BE2C (cell line): Measurements from ENCODE around the gene SPAG16.

Experiments used
- DNase-seq: peaks from one replicate; pipeline ENCODE4 v3.0.0-alpha.2; 2020
- H3K27me3 ChIP-seq: fragments of 250-450 bp; sonication (Bioruptor Pico); 2 replicates; pipeline ENCODE4 v1.5.1; 2020; ENCODE audit warnings: mild to moderate bottlenecking
- H3K36me3 ChIP-seq: fragments of 250-450 bp; sonication (Bioruptor Pico); 2 replicates; pipeline ENCODE4 v1.5.1; 2020; ENCODE audit warnings: mild to moderate bottlenecking
- H3K4me1 ChIP-seq: fragments of 250-450 bp; sonication (Bioruptor Pico); 2 replicates; pipeline ENCODE4 v1.5.1; 2020
- H3K4me3 ChIP-seq: 2 replicates; pipeline ENCODE4 v1.5.1; 2011; ENCODE audit warnings: low read depth, low read length
- H3K9me3 ChIP-seq: fragments of 250-450 bp; sonication (Bioruptor Pico); 2 replicates; pipeline ENCODE4 v1.5.1; 2020
- CTCF ChIP-seq: IDR thresholded peaks from 2 replicates; pipeline ENCODE4 v1.5.1; 2012; ENCODE audit warnings: mild to moderate bottlenecking, low read depth, low read length

The SPAG16 gene

GRCh38 chr2:213545964-213546475 is 261.8 kb downstream of the SPAG16 start:
- Histone ChIP-seq H3K4me1 (no peaks in the 10 kb centered on the region), H3K27me3 (no peaks in the 10 kb centered on the region), H3K9me3 (no peaks in the 10 kb centered on the region), H3K4me3 (no peak overlapping the region), H3K36me3 (no peaks in the 10 kb centered on the region)
- no peak for TF ChIP-seq CTCF
- DNase-seq = no peak

GRCh38 chr2:213551526-213551925 is 267.3 kb downstream of the SPAG16 start:
- Histone ChIP-seq H3K9me3 (no peaks in the 10 kb centered on the region), H3K4me3 (no peak overlapping the region), H3K27me3 (no peaks in the 10 kb centered on the region), H3K36me3 (no peaks in the 10 kb centered on the region), H3K4me1 (no peaks in the 10 kb centered on the region)
- DNase-seq = no peak
- no peak for TF ChIP-seq CTCF

GRCh38 chr2:213559053-213559452 is 274.8 kb downstream of the SPAG16 start:
- no peaks in the 10 kb centered on the region for H3K4me1 ChIP-seq
- H3K9me3 ChIP-seq = no peaks in the 10 kb centered on the region
- no peaks in the 10 kb centered on the region for H3K27me3 ChIP-seq
- no peak for DNase-seq
- no peak overlapping the region for H3K4me3 ChIP-seq
- no peaks in the 10 kb centered on the region for H3K36me3 ChIP-seq
- no peak for TF ChIP-seq CTCF

DNA sequence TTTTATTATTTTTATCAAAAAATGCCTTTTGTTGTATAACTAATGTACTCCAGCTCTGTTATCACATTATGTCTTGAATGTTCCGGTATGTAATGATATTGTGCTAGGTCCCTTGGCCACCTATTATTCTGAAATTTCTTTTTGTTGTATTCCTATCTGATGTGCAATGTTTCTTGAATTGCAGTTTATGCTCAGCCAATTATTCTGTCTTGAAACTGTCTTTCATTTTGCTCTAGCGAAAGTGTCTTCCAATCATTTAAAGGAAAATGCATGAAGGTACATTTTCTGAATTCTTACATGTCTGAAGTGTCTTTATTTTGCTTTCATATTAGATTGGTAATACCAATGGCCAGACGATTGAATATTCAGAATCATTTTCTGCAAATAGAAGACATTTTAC is 277.5 kb downstream of the SPAG16 start:
- Histone ChIP-seq H3K36me3 (no peaks in the 10 kb centered on the region), H3K4me1 (no peaks in the 10 kb centered on the region), H3K4me3 (no peak overlapping the region), H3K9me3 (no peaks in the 10 kb centered on the region), H3K27me3 (no peaks in the 10 kb centered on the region)
- no peak for TF ChIP-seq CTCF
- DNase-seq = no peak

GRCh38 chr2:213562539-213563180 is 278.4 kb downstream of the SPAG16 start:
- TF ChIP-seq CTCF = no peak
- no peaks in the 10 kb centered on the region for H3K27me3 ChIP-seq
- H3K4me3 ChIP-seq = no peak overlapping the region
- no peak for DNase-seq
- no peaks in the 10 kb centered on the region for H3K9me3 ChIP-seq
- H3K36me3 ChIP-seq = no peaks in the 10 kb centered on the region
- no peaks in the 10 kb centered on the region for H3K4me1 ChIP-seq

GRCh38 chr2:213566846-213567245 is 282.6 kb downstream of the SPAG16 start:
- Histone ChIP-seq H3K9me3 (no peaks in the 10 kb centered on the region), H3K27me3 (no peaks in the 10 kb centered on the region), H3K36me3 (no peaks in the 10 kb centered on the region), H3K4me1 (no peaks in the 10 kb centered on the region), H3K4me3 (no peak overlapping the region)
- DNase-seq = no peak
- no peak for TF ChIP-seq CTCF
